OCI-LY3 (cell line): Measurements from ENCODE around the gene VWA7.

ENCODE experiments used
- EZH2phosphoT487 ChIP-seq: fragments of 200-600 bp; shearing (Covaris generic); IDR thresholded peaks from 2 replicates; pipeline ENCODE4 v1.6.1; 2018; ENCODE audit warnings: antibody characterized with exemption, mixed run types, low read depth
- TF ChIP-seq, protein P1 (sequence below): fragments of 200-600, 300-600 bp; sonication (generic); IDR thresholded peaks from 2 replicates; pipeline ENCODE4 v1.5.1; 2014; ENCODE audit warnings: antibody characterized with exemption, low read length, low read depth

DNA sequence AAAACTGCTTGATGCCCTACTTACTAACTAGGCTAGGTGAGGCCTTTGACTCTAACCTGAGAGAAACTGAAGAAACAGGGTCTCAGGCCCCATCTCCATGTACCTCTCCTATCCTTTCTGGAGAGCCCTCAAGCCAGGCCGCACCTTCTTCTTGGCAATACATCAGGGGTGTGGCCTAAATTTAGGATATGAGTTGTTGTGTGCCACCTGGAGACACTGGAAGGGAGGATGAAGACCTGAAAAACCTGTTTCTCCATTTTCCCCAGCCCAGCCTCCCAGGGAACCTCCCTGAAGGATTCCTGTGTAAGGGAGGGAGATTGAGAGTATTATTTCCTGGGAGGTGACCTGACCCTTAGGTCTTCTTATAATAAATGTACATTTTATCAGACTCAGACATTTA is 58.9 kb downstream of the VWA7 start:
- TF ChIP-seq, protein P1, sequence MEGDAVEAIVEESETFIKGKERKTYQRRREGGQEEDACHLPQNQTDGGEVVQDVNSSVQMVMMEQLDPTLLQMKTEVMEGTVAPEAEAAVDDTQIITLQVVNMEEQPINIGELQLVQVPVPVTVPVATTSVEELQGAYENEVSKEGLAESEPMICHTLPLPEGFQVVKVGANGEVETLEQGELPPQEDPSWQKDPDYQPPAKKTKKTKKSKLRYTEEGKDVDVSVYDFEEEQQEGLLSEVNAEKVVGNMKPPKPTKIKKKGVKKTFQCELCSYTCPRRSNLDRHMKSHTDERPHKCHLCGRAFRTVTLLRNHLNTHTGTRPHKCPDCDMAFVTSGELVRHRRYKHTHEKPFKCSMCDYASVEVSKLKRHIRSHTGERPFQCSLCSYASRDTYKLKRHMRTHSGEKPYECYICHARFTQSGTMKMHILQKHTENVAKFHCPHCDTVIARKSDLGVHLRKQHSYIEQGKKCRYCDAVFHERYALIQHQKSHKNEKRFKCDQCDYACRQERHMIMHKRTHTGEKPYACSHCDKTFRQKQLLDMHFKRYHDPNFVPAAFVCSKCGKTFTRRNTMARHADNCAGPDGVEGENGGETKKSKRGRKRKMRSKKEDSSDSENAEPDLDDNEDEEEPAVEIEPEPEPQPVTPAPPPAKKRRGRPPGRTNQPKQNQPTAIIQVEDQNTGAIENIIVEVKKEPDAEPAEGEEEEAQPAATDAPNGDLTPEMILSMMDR = no peak
- TF ChIP-seq EZH2phosphoT487 = no peak
